Erythroblast (primary cell): Measurements from ENCODE around the gene OR10J5.

Source experiments
- GATA1 ChIP-seq: IDR thresholded peaks from 2 replicates; pipeline ENCODE4 v1.6.1; 2011; ENCODE audit warnings: low read depth, mild to moderate bottlenecking, control low read depth, low read length, moderate library complexity
- POLR2A ChIP-seq: IDR thresholded peaks from 2 replicates; pipeline ENCODE4 v1.6.1; 2011; ENCODE audit warnings: mild to moderate bottlenecking, low read length

- TF ChIP-seq POLR2A = no peak
- no peak for TF ChIP-seq GATA1
These were observed 45.6 kb upstream of the OR10J5 start for GRCh38 chr1:159581422-159581821.
